ENCODE measurements around the gene GPR161.

- TF ChIP-seq CTCF (IDR thresholded peaks at IDR 0.05; ENCODE audit: insufficient read depth, low read depth, low read length) (no peak), EZH2 (IDR thresholded peaks at IDR 0.05; ENCODE audit: insufficient read depth, low read length) (no peak)
These were observed 79.4 kb downstream of the GPR161 start for GRCh38 chr1:168057355-168057754.

All from astrocyte (in vitro differentiated cells and primary cell).